NCI-H2081 (cell line): Measurements from ENCODE around the gene CATSPER3.

Source experiments
- DNase-seq, 2 experiments: peaks; one replicate each; lab custom pipeline; 2025; lab: John Stamatoyannopoulos, UW

CATSPER3 gene

DNA sequence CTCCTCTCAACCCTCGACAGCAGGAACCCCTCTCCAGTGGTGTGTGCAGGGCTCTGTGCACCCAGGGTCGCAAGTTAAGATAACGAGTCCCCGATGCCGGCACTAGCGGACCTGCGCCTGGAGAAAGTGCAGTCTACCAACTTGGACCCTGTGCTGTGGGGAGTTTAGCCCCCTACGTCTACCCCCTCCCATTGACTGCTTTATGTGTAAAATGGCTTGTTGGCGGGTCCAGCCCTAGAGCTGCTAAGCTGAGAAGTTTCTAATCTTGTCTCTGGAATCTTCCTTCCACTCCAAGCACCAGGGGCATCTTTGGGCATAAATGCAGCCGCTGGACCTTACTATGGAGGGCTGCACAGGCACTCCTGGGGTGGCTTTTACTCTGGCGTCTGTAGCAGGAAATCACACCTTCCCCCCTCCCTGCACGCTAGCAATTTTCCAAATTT is 73.5 kb downstream of the CATSPER3 start:
- DNase-seq: no peak

GRCh38 chr5:135041726-135042125 is 74.0 kb downstream of the CATSPER3 start:
- no peak for DNase-seq

GRCh38 chr5:135042595-135042994 is 74.9 kb downstream of the CATSPER3 start:
- no peak for DNase-seq

- DNase-seq: no peak
These were observed 77.8 kb downstream of the CATSPER3 start for GRCh38 chr5:135045488-135045887.

DNA sequence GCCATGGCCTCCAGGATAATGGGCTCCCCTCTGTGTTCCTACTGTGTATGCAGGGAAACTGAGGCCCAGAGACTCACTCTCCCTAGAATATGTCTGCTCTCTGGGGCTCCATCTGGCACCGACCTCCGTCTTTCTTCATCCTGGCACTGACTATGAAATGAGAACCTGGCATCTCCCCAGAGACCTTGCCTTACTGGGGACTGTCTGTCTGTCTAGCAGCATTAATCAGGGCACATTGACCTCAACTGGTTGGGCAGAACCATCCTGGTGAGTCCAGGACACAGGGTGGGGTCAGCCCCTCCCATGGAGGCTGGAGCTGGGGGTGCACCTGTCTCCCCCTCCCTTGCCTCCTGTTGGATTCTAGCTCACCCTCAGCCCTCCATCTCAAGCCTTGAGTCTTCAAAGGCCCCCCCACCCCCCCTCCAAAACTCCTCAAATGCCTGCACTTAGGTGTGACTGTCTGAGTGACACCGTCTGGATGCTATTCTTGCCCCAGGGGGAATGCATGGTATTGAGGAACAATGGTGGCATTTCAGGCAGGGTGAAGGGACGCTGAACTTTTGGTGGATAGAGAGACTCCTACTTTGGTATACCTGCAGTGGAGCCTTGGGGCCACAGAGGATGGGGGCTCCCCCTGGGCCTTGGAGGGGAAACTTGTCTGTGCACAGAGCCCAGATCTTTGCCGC is 79.1 kb downstream of the CATSPER3 start:
- DNase-seq: no peak

DNA sequence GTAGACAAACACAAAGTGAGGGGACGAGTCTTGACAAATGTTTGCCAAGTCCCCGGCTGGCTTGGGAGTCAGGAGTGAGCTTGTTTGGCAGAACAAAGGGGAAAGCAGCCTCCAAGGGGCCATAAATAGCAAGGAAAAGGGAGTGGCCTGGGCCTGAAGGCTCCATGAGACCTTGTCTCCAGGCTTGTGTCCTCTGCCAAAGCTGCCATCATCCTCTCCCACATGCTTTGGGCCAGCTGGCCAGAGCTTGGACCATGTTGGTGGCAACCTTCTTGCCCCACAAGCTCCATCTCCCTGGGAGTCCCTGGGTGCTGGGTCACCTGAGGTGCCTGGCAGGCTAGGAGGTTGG is 79.6 kb downstream of the CATSPER3 start:
- DNase-seq: no peak

GRCh38 chr5:135048286-135048685 is 80.6 kb downstream of the CATSPER3 start:
- no peak for DNase-seq

GRCh38 chr5:135048930-135049329 is 81.2 kb downstream of the CATSPER3 start:
- no peak for DNase-seq

DNA sequence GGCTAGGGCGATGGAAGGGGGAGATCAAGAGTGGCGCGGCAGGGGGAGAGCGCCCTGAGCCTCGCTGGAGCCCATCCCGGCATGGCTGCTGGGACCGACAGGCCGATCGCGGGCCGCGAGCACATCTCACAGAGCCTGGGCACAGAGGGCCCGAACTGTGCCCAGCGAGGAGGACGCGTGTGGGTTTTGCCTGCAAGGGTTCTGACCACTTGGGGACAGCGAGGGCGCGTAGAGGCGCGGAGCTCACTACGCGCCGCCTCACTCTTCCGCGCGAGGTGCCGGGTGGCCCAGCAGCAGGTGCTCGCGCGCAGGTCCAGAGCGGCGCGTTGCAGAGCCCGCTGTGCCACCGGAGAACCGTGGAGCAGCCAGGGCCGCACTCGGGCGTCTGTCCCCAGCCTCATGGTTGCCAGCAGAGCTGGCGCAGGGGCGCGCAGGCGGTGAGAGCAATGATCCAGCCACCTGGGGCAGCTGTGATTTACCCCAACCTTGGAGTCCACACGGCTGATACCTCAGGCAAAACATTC is 82.6 kb downstream of the CATSPER3 start:
- no peak for DNase-seq

DNA sequence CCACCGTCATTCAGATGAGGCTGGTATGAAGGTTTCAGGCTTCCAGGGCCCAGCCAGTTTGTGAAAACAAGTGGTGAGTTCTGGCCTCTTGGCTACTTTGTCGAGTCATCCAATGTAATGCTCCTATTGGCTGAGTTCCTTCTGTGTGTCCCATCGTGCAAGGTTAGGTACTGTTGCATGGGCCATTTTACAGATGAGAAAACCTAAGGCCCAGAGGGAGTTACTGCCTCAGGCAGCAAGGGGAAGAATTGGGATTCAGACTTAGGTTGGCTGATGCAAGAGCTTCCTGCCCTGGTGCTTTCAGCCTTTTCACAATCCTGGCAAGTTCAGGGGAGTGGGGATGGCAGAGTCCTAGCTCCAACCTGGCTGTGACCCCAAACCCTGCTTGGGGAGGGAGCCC is 83.7 kb downstream of the CATSPER3 start:
- DNase-seq: no peak

DNA sequence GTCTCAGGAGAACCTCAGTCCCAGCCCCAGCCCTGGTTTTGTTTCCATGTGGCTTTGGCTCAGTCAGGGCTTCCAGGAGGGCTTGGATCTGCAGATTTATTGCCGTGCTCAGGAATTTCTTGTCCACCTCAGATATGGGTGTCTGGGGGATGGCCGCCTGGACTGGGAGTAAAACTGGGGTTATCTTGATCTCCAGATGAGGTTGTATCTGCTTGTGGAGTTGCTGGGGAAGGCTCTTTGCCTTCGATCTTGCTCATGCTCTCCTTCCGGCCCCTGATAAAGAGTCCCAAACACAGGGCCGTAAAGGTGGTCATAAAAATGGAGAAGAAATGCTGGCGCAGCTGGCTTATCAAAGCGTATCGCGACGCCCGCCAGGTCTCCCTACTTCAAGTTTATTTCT is 84.2 kb downstream of the CATSPER3 start:
- DNase-seq: no peak

DNA sequence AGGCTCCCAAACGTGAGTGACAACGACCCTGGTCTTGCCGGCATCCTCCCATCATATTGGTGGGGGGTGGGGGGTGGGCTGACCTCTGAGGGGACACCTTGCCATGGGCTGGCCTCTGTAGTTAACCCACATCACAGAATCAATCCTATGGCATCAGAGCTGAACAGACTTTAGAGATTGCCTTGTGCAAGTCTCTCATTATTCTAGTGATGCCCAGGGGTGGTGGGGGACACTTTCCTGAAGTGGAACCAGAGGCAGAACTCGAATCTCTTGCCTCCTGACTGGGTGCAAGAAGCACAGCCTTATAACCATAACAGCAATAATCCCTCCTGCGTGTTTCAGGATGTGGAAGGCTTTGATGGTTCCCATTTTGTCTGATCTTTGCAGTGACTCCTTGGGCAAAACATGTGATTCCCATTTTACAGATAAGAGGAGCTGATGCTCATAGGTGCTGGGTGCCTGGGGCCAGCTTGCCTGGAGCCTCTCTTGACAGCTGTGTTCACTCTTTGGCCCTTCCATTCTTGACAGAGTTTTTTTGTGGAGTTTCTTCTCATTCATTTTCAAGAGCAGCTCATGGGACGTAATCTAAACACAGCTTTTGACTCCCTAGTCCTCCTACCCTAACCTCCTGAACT is 84.9 kb downstream of the CATSPER3 start:
- no peak for DNase-seq

GRCh38 chr5:135053278-135053677 is 85.6 kb downstream of the CATSPER3 start:
- DNase-seq: peak in 1 of 2 experiments; percentile 50

GRCh38 chr5:135053989-135054388 is 86.3 kb downstream of the CATSPER3 start:
- no peak for DNase-seq

DNA sequence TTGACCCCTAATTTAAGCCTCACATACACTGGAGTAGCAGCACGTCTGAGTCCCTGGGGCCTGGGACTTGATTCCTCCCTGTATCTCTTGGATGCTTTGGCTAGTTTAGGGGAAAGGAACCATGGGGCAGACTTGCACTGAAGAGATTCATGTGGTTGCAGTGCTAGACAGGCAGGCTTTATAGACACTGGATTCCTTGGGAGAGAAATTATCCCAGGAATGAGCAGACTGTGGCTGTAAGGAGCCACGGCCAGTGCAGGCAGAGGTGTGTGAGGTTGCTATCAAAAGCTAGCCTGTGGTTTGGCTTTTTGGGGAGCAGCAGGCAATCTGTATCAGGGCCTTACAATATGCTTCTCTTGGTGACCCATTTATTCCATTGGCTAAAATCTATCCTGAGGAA is 86.8 kb downstream of the CATSPER3 start:
- no peak for DNase-seq

- no peak for DNase-seq
These were observed 87.7 kb downstream of the CATSPER3 start for GRCh38 chr5:135055396-135055795.

GRCh38 chr5:135056316-135057030 is 88.8 kb downstream of the CATSPER3 start:
- DNase-seq: no peak

DNA sequence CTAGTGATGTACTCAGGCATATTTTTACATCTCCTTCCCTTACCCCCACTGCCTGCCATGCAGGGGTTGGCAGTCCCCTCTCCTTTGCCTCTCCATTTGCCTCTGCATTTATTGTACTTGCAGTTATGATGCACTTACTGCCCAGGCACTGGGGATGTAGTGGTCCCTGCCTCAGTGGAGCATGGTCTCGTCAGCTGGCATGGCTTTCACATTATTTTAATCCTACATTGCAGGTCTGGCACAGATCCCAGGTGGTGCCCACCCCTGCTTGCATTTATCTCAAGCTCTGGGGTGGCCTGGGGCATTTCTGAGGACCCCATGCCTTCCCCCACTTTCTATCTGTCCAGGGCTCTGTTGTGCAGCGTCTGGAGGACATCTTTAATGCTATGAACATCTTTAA is 89.5 kb downstream of the CATSPER3 start:
- DNase-seq: no peak

DNA sequence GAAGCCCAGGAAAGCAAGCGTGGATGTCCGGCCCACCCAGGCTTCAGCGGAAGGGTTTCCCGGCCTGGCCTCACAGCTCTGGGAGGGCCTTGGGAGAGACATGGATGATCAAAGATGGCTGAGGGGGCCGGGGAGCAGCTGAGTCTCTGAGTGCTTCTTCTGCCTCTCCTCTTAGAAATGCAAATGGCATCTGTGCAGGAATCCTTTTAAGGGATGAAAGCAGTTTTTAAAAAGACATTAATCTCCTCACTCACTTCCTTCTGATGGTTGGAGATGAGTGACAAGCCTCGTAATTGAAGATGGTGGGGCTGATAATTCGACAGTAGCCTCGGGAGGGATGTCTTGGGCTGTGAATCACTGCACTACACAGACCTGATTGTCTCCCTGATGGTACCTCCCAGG is 90.6 kb downstream of the CATSPER3 start:
- DNase-seq: no peak

DNA sequence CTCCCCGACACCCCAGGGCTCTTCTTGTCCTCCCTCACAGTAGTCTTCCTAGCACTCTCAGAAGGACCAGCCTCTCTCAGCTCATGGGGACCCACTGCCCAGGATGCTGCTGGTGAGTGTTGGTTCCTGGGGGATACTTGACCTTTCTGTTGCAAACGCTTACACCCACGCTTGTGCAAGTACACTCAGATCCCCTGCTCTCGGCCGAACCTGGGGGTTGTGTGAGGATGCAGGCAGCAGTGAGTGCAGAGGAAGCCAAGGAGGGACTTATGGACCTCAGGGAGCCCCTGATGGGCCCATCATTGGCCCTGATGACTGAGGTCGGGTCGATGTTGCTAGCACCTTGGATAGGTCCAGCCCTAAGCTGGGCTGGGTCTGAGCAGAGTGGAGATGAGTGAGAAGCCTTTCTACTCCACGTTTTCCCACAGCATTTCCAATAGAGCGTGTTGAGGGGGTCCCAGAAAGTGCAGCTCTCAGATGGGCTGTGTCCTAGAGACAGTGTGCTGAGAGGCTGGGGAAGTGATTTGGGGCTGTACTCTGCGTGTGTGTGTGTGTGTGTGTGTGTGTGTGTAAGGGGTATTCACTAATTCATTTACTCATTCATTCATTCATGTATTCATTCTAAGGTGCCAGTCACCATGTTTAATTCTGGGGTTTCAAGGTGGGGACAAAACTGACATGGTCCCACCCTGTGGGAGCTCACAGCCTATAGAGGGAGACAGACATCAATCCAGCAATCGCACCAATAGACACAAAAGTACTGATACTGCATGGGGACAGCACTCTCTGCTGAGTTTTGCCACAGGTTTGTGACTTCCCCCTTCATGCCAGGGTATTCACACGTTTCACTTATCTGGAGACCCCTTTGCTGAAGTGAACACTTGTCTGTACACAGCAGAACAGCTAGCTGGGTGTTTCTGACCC is 91.6 kb downstream of the CATSPER3 start:
- no peak for DNase-seq

GRCh38 chr5:135060021-135060420 is 92.3 kb downstream of the CATSPER3 start:
- DNase-seq: no peak

- no peak for DNase-seq
These were observed 93.3 kb downstream of the CATSPER3 start for GRCh38 chr5:135061001-135061400.
